Lung microvascular endothelial cell (primary cell): ENCODE measurements around the gene CADPS. TPM values are rescaled to one million over a fixed set of nuclear protein-coding genes. Genes with fewer than 3 reads are reported as not detected.
A peak's percentile ranks its signal among the peaks of the same experiment; 100 is the strongest.

Source experiments
- DNase-seq, 2 donors: peaks; one replicate each; pipeline versions ENCODE4 v3.0.0 to v3.0.0-alpha.2; 2010; ENCODE audit warnings: low read depth in 2 of 2
- total RNA-seq: library from RNA; depleted of rRNA; stranded (reverse); fragments of >200 nt; gene quantifications from 2 replicates; pipeline ENCODE4 v1.2.1, GENCODE V29; 2014

Gene CADPS
- total RNA-seq, 1 donor from 2014 or later = not detected

DNA sequence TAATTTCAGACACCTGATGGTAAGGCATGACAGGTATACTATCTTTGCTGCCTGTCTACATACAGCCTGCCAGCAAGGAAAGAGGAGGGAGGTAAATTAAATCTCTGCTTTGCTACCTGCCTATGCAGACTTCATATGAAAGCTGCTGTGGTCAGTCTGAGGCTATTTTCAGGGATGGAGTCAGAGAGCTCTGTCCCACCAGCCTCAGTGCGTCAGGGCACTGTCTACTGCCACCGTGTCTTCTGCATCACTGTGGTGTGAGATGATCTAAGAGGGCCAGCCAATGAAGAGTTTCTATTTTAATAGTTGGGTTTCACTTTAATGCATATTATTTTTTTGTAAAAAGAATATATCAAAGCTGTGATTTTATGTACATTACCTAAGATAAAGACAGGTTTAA is 125.6 kb downstream of the CADPS start:
- DNase-seq = no peak

DNA sequence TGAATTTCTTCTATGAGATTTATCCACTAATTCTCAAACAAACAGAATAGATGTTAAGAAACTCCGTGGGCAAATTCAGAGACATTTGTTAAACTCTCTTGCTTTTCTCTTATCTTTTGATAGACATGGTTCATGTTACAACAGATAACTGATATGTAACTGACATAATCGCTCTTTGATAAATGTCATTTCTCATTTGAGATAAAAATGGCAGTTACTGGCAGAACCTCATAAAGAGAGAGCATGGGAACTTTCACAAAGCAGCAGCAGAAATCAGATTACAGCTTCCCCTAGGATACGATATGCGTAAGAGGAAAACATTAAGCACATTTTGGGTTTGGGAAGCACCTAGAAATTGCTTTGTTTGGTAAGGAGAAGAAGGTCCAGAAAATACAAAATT is 126.1 kb downstream of the CADPS start:
- DNase-seq = no peak

DNA sequence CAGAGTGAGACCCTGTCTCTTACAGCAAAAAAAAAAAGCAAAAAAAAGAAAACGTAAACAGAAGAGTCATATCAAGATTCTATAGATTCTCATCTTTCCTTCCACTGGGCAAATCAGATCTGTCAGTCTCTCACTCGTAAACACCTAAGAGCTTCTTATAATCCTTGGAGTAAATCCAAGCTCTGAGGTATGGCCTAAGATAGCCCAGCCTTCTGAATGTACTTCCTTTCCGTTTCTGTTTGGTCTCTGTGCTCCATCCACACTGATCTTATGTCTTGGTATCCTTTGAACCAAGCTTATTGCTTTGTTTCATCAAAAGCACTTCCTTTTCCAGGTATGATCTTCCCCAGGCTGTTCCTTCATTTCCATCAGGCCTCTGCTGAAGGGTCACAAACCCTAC is 137.8 kb downstream of the CADPS start:
- no peak for DNase-seq

DNA sequence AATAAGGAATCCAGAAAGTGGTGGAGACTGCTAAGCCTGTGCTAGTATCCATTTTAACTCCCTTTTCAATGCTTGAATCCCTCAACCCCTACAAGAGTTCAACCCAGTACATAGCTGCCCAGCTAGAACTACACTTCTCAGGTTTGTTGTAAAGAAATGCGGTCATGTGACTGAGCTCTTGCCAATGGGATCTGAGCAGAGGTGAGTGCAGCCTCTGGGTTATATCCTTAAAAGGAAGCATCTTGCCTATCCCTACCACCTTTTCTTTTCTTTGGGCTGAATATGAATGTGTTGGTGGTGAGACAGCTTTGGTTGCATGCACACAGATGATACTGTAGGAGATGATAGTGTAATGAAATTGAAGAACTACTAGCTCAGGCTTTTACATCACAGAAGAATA is 139.7 kb downstream of the CADPS start:
- DNase-seq = no peak

DNA sequence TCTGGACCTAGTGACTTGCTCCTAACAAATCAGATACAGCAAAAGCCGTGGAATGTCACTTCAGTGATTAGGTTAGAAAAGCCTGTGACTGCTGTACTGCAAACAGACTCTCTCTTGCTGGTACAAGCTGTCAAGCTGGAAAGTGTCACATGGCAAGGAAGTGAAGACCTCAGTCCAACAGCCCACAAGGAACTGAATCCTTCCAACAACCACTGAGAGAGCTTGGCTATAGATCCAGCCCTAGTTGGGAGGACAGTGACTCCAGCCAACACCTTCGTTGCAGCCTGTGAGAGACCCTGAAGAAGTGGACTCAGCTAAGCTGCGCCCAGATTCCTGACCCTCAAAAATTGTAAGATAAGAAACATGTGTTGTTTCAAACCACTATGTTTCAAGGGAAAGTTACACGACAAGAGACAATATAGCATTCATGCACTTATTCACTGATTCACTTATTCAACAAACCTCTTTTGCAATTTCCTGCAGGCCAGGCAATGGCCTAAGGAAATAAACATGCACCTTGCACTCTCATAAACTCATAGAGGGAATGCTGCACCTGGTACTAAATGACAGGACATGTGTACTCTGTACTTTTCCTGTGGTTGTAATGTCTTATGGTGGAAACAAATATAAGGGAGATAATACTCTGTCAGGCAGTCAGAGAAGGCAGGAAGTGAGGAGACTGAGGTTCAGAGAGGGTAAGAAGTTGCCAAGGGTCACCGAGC is 142.9 kb downstream of the CADPS start:
- no peak for DNase-seq

DNA sequence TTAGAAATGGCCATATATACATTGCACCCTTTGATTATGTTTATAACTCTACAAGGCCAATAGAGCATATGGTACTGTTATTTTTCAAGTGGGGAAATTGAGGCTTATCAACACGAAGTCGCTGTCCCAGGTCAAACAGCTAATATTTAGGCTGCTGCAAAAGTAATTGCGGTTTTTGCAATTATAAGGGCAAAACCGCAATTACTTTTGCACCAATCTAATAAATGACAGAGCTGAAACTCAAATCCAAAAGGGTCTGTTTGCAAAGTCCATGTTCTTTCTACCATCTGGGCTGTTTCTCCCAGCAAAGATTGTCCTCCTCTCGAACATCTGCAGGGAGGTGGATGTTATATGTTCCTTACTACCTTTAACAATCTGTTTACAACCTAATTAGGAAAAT is 147.2 kb downstream of the CADPS start:
- DNase-seq = no peak

DNA sequence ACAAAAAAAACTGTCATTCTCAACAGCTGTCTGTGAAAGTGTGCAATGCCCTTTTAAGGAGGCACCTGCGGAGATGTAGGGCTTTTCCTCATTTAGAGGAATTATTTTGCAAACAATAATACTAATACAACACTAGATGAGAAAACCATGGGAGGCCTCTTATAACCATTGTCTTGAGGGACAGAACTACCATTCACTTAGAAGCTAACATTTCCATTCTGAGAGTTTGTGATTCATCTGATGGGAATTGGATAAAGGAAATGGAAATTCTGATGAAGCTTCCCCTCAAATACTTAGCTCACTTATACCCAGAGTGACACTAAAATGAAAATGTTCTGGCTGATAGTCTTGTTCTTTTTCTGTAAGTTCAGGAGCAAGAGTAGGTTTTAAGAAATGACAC is 147.7 kb downstream of the CADPS start:
- peak in 1 of 2 donors; percentile 57 for DNase-seq

DNA sequence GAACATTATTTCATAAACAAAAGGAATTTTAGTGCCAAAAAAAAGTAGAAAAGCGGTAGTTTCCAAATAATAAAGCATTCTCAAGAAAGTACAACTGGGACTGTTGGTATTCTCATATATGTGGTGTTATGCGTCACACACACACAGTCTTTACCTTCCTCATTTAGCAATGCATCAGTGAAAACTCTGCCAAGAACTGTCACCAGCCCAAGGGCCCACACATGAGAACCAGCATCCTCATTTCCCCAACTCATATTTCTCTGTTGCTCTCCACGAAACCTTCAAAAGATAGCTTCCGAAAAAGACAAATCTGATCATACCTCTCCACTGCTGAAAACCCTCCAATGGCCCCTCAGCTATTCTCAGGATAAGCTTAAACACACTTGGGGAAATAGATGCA is 150.7 kb downstream of the CADPS start:
- no peak for DNase-seq

DNA sequence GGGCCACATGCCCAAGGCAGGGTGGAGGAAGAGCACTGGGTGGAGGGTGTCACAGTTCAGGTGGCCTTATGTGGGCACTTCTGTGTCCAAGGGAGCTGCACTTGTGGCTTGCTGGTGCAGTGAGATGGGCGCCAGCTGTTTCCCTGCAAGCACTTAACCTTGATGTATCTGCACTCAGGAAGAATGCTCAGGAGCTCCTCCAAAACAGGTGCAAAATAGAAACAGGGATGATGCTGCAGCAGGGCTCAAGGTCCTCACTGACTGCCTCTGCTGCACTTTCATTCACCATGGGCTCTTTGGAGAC is 151.3 kb downstream of the CADPS start:
- DNase-seq = no peak

DNA sequence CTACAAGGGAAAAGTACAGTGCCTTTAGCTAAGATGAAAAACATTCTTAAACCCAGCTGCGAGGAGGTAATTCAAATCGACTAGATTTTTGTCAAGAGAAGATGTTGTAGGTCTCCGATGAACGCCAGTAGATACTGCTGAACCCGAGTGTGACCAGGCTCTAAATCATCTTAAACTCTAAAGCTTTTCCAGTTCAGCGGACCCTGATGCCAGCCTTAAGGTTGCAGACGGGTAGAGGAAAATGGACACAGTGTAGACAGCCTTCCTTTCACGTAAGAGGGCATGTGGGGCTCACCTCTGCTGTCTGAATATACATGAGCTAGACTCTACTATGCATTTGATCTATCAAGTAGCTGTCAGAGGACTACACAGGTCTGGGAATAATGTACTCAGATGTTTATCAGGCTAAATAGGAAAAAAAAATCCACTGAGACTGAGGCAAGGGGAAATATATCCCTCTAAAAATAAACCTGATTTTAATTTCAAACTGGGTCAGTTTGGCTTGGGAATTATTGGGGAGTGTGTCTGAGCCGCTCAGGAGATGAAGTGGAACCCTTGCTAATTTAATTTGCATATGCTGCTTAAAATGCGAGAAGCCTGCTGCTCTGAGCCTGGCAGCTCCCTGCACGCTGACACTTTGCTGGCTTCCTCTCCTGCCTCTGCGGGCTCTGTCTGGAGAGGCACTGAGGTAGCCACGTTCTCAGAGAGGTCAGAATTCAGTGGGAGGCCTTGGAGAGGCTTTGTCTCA is 151.9 kb downstream of the CADPS start:
- no peak for DNase-seq

DNA sequence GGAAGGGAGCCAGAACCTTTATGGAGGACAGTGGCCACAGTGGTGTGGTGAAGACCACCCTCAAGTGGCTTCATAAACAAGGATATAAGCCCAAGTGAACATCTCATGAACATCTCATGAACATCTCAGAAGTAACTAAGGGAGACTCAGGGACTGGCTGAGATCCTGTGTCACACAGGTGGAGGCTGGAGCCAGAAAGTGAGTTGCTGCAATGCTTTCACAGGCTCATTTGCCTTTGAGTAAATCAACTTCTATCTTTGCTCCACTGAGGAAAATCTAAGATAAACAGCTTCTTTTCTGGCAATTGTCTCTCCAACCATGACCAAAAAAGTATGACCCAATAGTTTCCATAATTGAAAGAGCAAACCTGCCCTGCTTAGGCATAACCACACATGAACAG is 152.9 kb downstream of the CADPS start:
- no peak for DNase-seq

DNA sequence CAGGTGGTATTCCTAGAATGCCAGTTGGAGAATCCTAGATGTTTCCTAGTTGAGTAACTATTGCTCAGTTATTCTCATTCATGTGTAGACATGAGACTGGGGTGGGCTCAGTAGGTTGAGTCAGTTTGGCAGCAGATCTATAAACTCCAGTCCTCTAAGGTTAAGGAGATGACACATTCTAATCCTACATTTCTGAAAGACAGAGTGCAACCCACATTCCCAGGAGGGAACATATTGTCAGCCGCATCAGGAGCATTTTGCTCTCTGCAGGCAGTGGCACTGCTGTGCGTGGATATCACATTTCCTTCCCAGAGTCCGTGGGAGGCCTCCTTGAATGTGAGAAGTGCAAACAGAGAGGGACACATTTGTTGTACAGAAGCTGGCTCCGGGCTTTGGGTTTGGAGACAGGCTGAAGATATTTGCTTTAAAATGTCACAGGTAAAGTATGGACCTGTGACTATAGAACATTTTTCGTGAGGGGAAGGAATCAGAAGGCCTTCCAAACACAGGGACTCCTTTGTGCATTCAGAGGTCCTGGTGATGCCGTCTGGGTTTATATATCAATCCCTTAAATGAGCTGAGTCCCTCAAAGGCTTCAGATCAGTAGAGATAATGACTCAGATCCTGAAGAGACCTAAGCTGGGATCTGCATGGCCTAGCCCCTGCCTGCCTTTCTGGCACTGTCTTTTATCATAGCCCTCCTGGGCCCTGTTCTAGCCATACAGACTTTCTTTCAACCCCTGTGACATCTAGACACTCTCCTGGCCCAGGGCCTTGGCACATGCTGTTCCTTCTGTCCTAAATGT is 156.5 kb downstream of the CADPS start:
- no peak for DNase-seq

DNA sequence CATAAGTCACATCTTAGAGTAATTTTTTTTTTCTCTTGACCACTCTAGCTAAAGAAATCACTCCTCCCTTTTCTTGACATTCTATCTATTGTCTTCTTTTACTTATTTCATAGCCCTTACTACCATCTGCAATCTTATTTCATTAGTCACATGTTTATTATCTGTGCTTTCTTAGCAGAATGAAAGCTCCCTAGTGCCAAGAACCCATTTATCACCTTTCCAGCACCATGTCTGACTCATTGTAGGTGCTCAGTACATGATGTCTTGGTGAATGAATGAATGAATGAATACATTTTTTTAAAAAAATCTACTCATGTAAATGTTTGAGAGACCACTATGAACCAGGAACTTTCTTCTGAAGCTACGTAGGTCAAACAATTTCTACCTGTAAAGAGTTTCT is 157.2 kb downstream of the CADPS start:
- no peak for DNase-seq

DNA sequence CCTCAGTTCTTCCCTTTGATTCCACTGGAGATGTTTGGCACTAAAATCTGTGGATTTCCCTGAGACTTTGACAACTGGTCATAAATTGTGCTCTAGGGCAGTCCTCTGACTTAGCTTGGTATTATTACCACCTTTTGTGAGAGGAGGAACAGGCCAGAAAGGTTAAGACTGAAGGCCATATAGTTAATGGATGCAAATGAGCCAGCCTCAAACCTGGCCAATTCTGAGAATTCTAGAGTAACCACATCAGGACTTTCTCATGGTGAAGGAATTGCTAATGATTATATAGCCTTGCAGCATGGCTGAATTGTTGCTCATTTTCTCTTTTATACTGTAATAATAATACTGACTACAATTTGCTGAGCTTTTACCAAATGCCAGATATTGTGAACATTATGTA is 162.5 kb downstream of the CADPS start:
- no peak for DNase-seq

DNA sequence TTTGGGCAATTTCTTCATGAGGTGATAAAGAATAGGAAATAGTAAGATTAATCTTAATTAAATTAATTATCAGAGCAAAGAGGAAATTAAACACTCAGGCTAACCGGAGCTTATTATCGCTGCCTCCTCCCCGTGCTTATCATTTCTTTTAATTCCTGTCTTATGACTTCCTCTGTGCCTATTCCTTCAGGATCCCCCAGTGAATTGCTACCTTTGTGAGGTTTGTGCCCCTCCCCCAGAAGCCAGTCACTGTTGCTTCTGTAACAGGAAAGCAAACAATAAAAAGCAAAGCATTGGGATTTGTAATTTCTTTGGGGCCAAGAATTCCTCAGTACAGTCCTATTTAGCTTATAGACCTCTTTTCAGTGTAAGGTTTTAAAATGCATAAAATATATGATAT is 164.5 kb downstream of the CADPS start:
- DNase-seq = no peak

DNA sequence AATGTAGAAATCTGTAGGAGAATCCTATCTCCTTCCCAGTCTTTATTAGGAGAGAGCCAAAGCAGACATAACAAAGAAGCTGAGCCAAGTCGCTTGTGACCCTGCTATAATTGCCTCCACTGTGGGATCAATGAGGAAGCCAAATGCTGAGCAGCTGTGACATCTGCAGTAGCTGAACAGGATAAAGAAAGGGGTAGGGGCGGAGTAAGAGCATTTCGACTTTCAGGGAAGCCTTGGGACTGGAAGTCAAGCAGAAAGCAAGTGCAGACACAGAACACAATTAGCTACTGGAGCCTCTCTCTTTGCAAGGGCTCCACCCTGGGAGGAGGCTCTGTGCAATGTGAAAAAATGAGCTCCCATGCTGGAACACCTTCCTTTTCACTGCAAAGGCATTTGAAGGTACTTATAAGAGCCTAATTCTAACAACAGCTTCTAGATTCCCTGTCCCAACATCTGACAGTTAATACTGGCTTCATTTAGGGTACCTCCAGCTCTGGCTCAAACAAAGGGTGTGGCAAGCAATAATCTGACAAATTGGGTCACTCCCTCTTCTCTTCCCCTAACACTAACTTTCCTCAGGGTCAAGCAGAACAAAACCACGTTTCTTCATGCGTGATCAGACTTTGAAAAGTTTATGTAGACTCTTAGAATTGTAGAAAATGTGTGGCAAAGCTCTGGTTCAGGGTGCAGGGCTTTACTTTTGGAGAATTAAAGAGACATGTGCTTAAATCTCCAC is 166.4 kb downstream of the CADPS start:
- DNase-seq = no peak

DNA sequence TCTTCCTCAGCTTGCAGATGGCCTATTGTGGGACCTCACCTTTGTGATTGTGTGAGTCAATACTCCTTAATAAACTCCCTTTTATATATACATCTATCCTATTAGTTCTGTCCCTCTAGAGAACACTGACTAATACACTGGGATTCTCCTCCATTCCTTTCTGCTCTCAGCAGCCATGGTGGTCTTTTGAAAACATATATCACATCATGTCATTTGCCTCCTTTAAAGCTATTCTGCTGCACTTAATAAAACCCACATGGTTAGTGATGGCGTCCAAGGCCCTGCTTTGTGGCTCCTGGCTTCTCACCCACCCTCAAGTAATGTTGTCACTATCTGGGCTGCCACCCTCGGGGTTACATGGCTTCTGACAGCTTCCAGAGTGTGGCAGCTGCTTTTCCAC is 169.5 kb downstream of the CADPS start:
- no peak for DNase-seq

DNA sequence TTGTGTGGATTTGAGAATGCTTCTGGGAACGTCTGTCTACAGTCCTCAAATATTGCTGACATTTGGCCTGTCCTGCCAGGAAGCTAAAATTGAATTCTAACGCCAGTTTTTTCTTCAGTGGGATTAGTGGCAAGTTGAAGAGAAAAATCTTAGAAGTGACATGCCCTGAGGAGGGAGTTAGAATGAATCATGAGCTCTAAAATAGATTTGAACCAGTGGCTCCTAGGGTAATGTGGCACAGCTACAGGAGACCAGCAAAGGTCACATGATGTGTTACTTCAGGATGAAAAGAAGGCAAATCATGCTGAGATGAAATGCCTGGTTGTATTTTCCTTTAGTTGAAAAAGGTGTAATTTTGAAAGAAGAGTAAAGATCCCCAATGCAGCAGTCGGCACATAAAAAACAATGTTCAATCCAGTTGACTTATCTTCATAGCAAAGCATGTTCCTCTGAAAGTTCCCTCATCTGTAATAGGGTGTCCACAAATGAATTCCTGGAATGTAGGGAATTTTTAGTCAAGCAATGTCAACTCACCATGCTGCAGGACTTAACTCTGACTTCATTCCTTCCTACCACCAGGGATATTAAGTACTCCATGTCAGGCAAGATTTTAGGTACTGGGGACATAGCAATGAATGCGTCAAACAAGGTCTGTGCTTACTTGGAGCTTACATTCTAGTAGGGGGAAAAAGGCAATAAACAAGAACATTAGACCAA is 171.6 kb downstream of the CADPS start:
- DNase-seq = no peak

DNA sequence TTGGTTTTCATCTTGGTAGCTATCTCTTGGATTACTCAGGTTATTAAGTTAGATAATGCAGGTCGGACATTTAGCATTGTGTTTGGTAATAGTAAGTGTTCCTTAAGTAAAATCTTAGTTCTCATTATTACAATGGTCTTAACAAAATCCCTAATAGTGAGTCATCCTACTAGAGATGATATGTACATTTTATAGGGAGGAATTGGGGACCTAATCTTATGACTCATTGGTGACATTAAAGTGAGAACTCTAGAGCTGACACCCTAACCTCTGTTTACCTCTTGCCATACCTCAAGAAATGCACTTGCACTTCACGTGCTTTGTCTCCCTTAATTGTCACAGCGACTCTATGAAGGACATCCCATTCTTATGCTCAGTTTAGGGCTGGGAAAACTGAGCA is 174.9 kb downstream of the CADPS start:
- no peak for DNase-seq

DNA sequence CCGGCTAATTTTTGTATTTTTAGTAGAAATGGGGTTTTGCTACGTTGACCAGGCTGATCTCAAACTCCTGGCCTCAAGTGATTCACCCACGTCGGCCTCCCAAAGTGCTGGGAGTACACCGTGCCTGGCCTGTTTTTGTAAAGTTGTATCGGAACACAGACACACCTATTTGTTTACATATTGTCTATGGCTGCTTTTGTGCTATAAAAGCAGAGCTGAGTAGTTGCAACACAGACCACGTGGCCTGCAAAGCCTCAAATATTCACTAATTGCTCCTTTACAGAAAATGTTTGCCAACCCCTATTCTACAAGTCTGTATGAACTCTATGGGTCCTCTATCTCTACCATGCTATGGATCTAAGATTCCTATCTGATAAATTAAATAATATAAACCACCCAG is 175.5 kb downstream of the CADPS start:
- no peak for DNase-seq

DNA sequence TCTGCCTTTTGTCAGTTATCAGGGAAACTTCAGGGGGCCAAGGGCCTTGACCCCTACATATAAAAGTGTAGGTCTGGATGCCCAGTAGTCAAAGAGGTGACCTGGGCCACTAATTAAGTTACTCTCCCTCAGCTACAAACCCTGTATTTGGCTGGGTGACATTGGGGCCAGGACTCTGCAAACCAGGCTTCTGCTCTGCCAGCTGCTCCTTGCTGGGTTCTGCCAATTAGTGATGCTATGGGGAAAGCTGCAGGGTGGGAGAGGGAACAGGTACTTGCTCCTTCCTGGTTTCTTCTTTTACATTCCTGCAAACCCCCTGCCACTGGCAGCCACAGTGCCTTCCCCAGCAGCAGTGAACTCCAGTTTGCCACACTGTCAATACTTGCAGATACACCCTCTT is 179.2 kb downstream of the CADPS start:
- DNase-seq = no peak
